Panc1 (cell line): ENCODE measurements around the gene PAGE2.

Source experiments
- POLR2AphosphoS5 ChIP-seq: IDR thresholded peaks from 2 replicates; pipeline ENCODE4 v1.6.1; 2012; ENCODE audit warnings: mild to moderate bottlenecking, low read depth, low read length, moderate library complexity
- SIN3A ChIP-seq: IDR thresholded peaks from 2 replicates; pipeline ENCODE4 v1.6.1; 2012; ENCODE audit warnings: low read depth, mild to moderate bottlenecking, low read length, moderate library complexity, borderline replicate concordance; ENCODE audit not compliant: insufficient read depth
- TCF7L2 ChIP-seq: IDR thresholded peaks from 2 replicates; pipeline ENCODE4 v1.6.1; 2011; ENCODE audit warnings: mild to moderate bottlenecking, low read depth, low read length, inconsistent platforms
- TF ChIP-seq, protein P1 (sequence below): fragments of 450-650 bp; IDR thresholded peaks from 2 replicates; pipeline ENCODE4 v1.5.1; 2017; ENCODE audit warnings: mild to moderate bottlenecking
- TF ChIP-seq, protein P2 (sequence below), 2 experiments: IDR thresholded peaks; 2 replicates each; pipeline ENCODE4 v1.6.1; 2011 to 2012; ENCODE audit warnings: low read depth in 2 of 2, control low read depth in 1 of 2, low read length in 1 of 2, mild to moderate bottlenecking in 1 of 2, moderate library complexity in 1 of 2; ENCODE audit not compliant: insufficient read depth in 1 of 2

DNA sequence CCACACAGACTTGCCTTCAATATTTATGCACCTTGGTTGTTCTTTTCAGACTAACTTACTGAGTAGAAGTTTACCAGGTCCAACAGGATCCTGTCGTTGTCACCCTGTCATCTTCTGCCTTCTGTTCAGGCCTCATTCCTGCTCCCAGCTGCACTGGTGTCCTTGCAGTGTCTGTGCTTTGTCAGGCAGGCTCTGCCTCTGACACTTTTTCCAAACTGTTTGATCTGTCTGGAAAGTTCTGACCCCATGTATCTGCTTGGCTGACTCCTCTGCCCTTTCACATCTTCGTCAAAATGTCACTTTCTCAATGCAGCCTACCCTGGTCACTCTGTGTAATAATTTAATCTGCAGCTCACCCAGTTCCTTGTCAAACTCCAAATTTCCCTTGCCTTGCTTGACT is 9.9 kb downstream of the PAGE2 start:
- TF ChIP-seq, protein P1, sequence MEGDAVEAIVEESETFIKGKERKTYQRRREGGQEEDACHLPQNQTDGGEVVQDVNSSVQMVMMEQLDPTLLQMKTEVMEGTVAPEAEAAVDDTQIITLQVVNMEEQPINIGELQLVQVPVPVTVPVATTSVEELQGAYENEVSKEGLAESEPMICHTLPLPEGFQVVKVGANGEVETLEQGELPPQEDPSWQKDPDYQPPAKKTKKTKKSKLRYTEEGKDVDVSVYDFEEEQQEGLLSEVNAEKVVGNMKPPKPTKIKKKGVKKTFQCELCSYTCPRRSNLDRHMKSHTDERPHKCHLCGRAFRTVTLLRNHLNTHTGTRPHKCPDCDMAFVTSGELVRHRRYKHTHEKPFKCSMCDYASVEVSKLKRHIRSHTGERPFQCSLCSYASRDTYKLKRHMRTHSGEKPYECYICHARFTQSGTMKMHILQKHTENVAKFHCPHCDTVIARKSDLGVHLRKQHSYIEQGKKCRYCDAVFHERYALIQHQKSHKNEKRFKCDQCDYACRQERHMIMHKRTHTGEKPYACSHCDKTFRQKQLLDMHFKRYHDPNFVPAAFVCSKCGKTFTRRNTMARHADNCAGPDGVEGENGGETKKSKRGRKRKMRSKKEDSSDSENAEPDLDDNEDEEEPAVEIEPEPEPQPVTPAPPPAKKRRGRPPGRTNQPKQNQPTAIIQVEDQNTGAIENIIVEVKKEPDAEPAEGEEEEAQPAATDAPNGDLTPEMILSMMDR = no peak
- TF ChIP-seq SIN3A = no peak
- TF ChIP-seq POLR2AphosphoS5 = no peak
- TF ChIP-seq, protein P2, sequence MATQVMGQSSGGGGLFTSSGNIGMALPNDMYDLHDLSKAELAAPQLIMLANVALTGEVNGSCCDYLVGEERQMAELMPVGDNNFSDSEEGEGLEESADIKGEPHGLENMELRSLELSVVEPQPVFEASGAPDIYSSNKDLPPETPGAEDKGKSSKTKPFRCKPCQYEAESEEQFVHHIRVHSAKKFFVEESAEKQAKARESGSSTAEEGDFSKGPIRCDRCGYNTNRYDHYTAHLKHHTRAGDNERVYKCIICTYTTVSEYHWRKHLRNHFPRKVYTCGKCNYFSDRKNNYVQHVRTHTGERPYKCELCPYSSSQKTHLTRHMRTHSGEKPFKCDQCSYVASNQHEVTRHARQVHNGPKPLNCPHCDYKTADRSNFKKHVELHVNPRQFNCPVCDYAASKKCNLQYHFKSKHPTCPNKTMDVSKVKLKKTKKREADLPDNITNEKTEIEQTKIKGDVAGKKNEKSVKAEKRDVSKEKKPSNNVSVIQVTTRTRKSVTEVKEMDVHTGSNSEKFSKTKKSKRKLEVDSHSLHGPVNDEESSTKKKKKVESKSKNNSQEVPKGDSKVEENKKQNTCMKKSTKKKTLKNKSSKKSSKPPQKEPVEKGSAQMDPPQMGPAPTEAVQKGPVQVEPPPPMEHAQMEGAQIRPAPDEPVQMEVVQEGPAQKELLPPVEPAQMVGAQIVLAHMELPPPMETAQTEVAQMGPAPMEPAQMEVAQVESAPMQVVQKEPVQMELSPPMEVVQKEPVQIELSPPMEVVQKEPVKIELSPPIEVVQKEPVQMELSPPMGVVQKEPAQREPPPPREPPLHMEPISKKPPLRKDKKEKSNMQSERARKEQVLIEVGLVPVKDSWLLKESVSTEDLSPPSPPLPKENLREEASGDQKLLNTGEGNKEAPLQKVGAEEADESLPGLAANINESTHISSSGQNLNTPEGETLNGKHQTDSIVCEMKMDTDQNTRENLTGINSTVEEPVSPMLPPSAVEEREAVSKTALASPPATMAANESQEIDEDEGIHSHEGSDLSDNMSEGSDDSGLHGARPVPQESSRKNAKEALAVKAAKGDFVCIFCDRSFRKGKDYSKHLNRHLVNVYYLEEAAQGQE (IDR thresholded peaks at IDR 0.05; ENCODE audit: insufficient read depth in 1 of 2, low read depth in 2 of 2, low read length in 1 of 2) = no peak
- TF ChIP-seq TCF7L2 = no peak
